HCEC 1CT (cell line): ENCODE data around the gene RPS29.
"Not testable (repeated sequence)": the region's sequence is repeated elsewhere in the genome, so short reads cannot be mapped to it uniquely, and the experiment has no call there.

ENCODE experiments used
- DNase-seq: peaks from one replicate; pipeline ENCODE4 v3.0.0-alpha.2; 2017

Gene RPS29

DNA sequence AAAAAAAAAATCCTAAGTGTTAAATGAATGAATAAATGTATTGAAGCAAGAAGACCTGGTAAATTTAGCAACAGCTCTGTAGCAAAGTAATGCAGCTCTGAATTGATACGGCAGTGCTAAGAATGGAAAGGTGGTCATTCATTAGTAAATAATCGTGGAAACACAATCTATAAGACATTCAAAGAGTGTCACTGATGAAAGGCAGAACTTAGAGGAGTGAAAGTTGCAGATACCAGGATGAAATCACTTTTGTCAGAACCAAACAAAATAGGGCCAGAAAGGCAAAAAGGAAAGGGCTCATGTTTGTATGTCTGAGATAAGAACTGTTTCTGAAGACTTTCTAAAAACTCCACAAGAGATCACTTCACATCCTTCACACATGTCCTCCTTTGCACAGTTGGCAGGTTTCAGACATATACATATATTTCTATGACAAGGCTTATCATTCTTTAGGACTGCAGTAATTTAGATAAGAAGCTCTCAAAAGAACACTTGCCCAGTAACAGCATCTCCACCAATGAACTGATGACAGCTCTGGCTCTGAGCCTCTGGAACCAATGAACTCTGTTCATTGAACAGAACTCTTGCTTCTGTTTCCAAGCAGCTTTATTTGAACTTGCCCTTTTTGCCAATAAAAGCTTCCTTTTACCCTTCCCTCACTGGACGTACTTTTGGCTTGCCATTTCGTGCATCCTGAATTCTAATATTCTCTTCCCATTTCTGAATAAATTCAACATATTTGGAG is 8.3 kb upstream of the RPS29 start:
- DNase-seq: no peak

DNA sequence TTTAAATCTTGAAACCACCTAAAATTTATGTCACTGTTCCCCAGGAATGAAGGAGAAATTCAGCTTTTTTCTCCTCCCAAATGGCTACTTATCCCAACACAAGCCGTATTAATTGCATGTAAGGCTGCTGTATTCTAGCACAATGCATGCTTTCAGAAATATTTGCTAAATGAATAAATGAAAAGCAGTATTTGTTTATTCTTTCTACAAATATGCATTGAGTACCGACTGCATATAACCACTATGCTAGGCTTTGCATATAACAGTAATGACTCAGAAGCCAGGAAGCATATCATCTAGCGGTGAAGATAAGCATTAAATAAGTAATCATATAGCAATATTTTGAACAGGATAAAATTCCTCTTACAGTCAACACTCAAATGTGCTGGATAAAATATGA is 6.8 kb upstream of the RPS29 start:
- peak; percentile 73 for DNase-seq

DNA sequence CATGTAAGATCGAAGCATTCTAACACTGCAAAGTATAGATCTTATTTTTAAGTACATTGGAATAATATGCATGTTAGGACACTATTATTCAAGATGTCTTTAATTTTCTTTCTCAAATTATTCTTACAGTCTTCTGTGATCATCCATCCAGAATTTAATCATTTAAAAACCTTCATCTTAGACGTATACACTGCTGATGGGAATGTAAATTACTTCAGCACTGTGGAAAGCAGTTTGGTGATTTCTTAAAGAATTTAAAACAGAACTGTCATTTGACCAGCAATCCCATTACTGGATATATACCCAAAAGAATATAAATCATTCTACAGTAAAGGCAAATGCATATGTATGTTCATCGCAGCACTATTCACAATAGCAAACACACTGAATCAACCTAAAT is 3.2 kb upstream of the RPS29 start:
- DNase-seq: no peak

- DNase-seq: peak; percentile 61
These were observed 687 bp upstream of the RPS29 start for GRCh38 chr14:49586673-49587460.

GRCh38 chr14:49584981-49585640 is 1.1 kb downstream of the RPS29 start:
- not testable (repeated sequence) for DNase-seq

GRCh38 chr14:49584058-49584457 is 2.1 kb downstream of the RPS29 start:
- DNase-seq: no peak

- DNase-seq: no peak
These were observed 2.6 kb downstream of the RPS29 start for GRCh38 chr14:49583629-49584028.

DNA sequence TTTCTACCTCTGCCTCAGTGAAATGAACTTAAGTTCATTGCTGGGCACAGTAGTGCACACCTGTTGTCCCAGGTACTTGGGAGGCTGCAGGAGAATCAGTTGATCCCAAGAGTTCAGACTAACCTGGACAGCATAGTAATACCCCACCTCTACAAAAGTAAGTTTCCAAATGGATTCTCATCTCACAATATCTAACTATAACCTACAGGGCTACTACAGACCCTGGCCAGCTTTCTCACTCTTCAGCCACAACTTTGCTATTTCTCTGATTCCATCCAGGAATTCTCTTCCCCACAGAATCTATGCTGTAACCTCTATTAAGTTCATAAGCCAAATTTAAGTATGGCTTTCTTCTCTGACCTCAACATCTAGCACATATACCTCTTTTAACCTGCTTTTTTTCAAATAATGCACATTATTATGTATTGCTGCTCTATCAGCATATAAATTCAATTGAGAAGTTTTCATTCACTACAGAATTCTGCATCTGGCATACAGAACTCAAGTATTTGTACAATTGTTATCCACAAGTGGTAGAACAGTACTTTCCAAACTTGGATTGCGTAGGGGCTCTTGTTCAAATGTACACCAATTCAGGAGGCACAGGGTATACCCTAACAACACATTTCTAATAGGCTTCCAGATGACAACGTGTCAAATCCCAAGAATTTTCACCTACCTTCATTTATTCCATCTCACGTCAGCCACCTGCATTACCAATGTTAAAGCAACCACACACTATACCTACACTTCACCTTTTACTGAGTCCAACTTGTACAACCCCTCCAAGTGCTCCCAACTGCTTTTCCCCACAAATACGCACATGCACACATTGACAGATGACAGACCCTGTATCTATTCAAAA is 3.8 kb downstream of the RPS29 start:
- DNase-seq: no peak

DNA sequence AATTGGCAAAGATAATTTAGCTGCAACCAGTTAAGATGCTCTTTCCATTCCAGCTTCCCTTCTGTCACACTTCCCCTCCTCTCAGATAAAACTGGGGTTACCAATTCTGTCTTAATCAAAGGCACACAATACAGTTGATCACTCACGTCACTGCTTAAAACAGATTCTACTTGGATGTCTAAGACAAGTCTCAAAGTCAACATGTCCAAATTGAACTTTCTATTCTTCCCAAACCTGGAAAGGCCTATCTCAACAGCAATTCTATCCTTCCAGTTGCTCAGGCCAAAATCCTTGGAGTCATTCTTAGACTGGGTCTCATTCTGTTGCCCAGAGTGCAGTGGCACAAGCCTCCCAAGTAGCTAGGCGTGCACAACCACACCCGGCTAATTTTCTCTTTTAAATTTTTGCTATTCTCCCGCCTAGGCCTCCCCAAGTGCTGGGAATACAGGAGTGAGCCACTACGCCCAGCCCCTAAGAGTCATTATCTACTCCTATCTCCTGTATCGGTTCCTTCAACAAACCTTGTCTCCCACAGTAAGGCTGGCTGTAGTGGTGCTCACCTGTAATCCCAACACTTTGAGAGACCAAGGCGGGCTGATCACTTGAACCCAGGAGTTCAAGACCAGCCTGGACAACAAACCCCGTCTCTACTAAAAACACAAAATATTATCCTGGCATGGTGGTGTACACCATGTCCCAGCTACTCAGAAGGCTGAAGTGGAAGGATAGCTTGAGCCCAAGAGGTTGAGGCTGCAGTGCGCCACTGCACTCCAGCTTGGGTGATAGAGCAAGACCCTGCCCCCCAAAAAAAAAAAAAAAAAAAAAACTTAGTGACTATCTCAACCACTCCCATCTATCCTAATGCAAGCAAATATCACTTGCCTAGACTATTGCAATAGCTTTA is 4.7 kb downstream of the RPS29 start:
- no peak for DNase-seq

DNA sequence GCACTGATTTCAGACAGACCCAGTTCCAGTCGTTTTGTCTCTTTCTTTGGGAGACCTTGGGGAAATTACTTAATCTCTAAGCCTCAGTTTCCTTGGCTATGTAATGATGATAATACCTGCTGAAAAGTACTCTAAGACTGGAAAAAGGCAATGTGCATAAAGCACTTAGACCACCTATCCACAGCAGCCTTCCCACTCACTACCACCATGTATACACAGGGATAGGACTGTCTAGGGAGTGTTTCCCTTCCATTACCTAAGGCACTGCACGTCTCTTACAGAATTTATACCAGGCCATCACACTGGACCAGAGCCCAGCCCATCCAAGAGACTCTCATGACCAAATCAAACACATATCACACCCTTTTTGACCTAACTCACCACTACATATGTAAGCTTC is 6.3 kb downstream of the RPS29 start:
- no peak for DNase-seq

DNA sequence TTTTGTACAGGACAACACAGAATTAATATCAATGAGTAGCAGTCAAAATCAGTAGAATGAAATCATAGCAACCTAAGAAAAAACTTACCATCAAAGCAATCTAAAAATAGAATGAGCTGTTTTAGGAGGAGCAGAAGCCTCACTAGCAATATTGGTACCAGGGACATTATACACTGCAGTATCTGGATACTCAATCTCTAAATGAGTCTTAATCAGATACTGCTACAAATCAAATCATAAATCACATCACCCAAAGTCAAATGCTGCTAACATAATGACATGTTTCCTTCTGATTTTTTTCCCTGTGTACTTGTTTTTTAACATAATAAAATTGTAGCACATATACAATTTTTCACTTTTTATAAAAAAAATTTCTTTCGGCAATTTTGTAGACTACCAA is 8.0 kb downstream of the RPS29 start:
- DNase-seq: no peak

- no peak for DNase-seq
These were observed 12.1 kb downstream of the RPS29 start for GRCh38 chr14:49574038-49574437.

GRCh38 chr14:49569281-49569680 is 16.9 kb downstream of the RPS29 start:
- no peak for DNase-seq

- DNase-seq: no peak
These were observed 19.5 kb downstream of the RPS29 start for GRCh38 chr14:49566714-49567113.

- DNase-seq: no peak
These were observed 26.0 kb downstream of the RPS29 start for GRCh38 chr14:49559979-49560768.

DNA sequence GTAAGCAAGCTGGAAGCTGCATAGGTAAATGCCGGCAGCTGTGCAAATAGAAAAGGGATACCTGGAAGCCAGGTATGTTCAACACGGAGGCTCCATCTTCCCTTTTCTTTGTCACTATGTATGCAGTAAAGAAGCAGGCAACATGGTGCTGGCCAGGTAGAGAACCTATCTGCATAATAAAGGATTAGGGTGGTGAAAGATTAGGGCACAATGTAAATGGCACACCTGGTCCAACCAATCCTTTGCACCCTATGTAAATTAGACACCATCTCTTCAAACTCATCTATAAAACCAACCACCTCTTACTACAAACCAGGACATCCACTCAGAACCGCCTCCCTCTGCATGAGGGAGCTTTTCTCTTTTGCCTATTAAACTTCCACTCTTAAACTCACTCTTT is 32.3 kb downstream of the RPS29 start:
- DNase-seq: no peak

DNA sequence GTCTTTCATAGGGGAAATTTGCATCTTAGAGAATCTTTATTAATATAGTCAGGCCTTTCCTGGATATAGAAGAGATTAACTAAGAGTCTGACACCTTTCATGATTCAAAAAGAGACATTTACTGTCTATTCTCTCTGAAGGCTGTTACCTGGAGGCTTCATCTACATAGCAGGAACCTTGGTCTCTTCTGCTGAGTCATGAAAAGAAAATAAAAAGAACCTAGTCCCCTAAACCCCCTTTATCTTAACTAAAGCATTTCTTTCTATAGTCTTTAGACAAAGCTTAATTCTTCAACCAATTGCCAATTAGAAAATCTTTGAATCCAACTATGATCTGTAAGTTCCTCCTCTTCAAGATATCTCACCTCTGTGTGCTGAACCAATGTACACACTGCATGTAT is 33.1 kb downstream of the RPS29 start:
- no peak for DNase-seq

GRCh38 chr14:49551569-49551968 is 34.6 kb downstream of the RPS29 start:
- DNase-seq: no peak

- peak; percentile 9 for DNase-seq
These were observed 35.6 kb downstream of the RPS29 start for GRCh38 chr14:49550286-49551184.

DNA sequence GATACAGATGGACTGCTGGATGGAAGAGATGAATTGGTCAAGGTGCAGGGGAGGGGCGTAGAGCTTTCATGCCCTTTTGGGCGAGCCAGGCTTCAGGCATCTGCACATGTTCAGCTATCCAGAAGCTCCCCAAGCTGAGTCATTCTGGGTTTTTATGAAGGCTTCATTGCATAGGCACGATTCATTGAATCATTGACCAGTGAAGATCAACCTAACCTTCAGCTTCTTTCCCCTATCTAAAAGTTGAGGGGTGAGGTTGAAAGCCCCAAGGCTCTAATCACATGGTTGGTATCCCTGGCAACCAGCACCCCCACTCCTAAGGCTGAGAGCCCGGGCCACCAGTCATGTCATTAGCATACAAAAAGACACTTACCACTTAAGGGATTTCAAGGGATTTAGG is 36.3 kb downstream of the RPS29 start:
- DNase-seq: peak; percentile 2
